Measurements from ENCODE around the gene STXBP4. TPM values are rescaled to one million over a fixed set of nuclear protein-coding genes. Genes with fewer than 3 reads are reported as not detected.

The STXBP4 gene
- 10 to 100 TPM; 13.8 to 20.6 (median 18.8) TPM for polyA plus RNA-seq (ENCODE audit: insufficient read length in 4 of 4)

- peak; percentile 92 to 98 (median 95) for DNase-seq (ENCODE audit: low read depth in 4 of 4, low spot score in 2 of 4)
Observed at GRCh38 chr17:54968262-54968987, at the start of gene STXBP4, which contains the start of gene COX11. Gene STXBP4 (plus strand): TSS chr17:54968765. CDS start chr17:54986220, 17,455 bp downstream. Gene COX11 (minus strand): TSS chr17:54968654. CDS start chr17:54968646, 8 bp downstream.

- no peak for DNase-seq (ENCODE audit: low read depth in 4 of 4, low spot score in 2 of 4)
Observed at GRCh38 chr17:54919425-54919824, 49.1 kb upstream of the STXBP4 start.

GRCh38 chr17:54920819-54921218, 47.7 kb upstream of the STXBP4 start:
- DNase-seq (ENCODE audit: low read depth in 4 of 4, low spot score in 2 of 4) = no peak

- DNase-seq (ENCODE audit: low read depth in 4 of 4, low spot score in 2 of 4) = no peak
Observed at GRCh38 chr17:54924405-54924804, 44.2 kb upstream of the STXBP4 start.

GRCh38 chr17:54927525-54927924, 41.0 kb upstream of the STXBP4 start:
- no peak for DNase-seq (ENCODE audit: low read depth in 4 of 4, low spot score in 2 of 4)

- DNase-seq (ENCODE audit: low read depth in 4 of 4, low spot score in 2 of 4) = no peak
Observed at GRCh38 chr17:54932711-54933110, 35.9 kb upstream of the STXBP4 start.

- DNase-seq (ENCODE audit: low read depth in 4 of 4, low spot score in 2 of 4) = no peak
Observed at GRCh38 chr17:54933921-54934320, 34.6 kb upstream of the STXBP4 start.

GRCh38 chr17:54935471-54935870, 33.1 kb upstream of the STXBP4 start:
- no peak for DNase-seq (ENCODE audit: low read depth in 4 of 4, low spot score in 2 of 4)

GRCh38 chr17:54937018-54937417, 31.5 kb upstream of the STXBP4 start:
- DNase-seq (ENCODE audit: low read depth in 4 of 4, low spot score in 2 of 4) = no peak

GRCh38 chr17:54937426-54937825, 31.1 kb upstream of the STXBP4 start:
- no peak for DNase-seq (ENCODE audit: low read depth in 4 of 4, low spot score in 2 of 4)

- DNase-seq (ENCODE audit: low read depth in 4 of 4, low spot score in 2 of 4) = no peak
Observed at GRCh38 chr17:54941285-54941684, 27.3 kb upstream of the STXBP4 start.

- no peak for DNase-seq (ENCODE audit: low read depth in 4 of 4, low spot score in 2 of 4)
Observed at GRCh38 chr17:54944796-54945195, 23.8 kb upstream of the STXBP4 start.

GRCh38 chr17:54945231-54945630, 23.3 kb upstream of the STXBP4 start:
- no peak for DNase-seq (ENCODE audit: low read depth in 4 of 4, low spot score in 2 of 4)

GRCh38 chr17:54945671-54946070, 22.9 kb upstream of the STXBP4 start:
- DNase-seq (ENCODE audit: low read depth in 4 of 4, low spot score in 2 of 4) = no peak

- no peak for DNase-seq (ENCODE audit: low read depth in 4 of 4, low spot score in 2 of 4)
Observed at GRCh38 chr17:54947396-54947795, 21.2 kb upstream of the STXBP4 start.

GRCh38 chr17:54948380-54948779, 20.2 kb upstream of the STXBP4 start:
- DNase-seq (ENCODE audit: low read depth in 4 of 4, low spot score in 2 of 4) = no peak

GRCh38 chr17:54950116-54950515, 18.4 kb upstream of the STXBP4 start:
- no peak for DNase-seq (ENCODE audit: low read depth in 4 of 4, low spot score in 2 of 4)

- DNase-seq (ENCODE audit: low read depth in 4 of 4, low spot score in 2 of 4) = no peak
Observed at GRCh38 chr17:54951286-54951685, 17.3 kb upstream of the STXBP4 start.

GRCh38 chr17:54956791-54957190, 11.8 kb upstream of the STXBP4 start:
- no peak for DNase-seq (ENCODE audit: low read depth in 4 of 4, low spot score in 2 of 4)

- peak; percentile 13 to 56 (median 32) for DNase-seq (ENCODE audit: low read depth in 4 of 4, low spot score in 2 of 4)
Observed at GRCh38 chr17:54967621-54968261, 824 bp upstream of the STXBP4 start.

GRCh38 chr17:54968988-54969332, 395 bp downstream of the STXBP4 start:
- DNase-seq (ENCODE audit: low read depth in 4 of 4, low spot score in 2 of 4) = no peak

Data from left renal cortex interstitium (tissue), 4 donors.